Stimulated activated CD4-positive, alpha-beta T cell treated with anti-CD3 and anti-CD28 coated beads, Interleukin-4, amount 100 ng/mL, for 1 hour (primary cell): Measurements from ENCODE around the gene PMS2.
"Not testable (repeated sequence)": the region's sequence is repeated elsewhere in the genome, so short reads cannot be mapped to it uniquely, and the experiment has no call there.

Experiments used
- DNase-seq: peaks from one replicate; pipeline ENCODE4 v3.0.0-alpha.2; 2020

PMS2 gene

GRCh38 chr7:6015917-6016652, 7.2 kb upstream of the PMS2 start:
- no peak for DNase-seq

GRCh38 chr7:6012355-6013104, 3.7 kb upstream of the PMS2 start:
- no peak for DNase-seq

GRCh38 chr7:6011541-6011940, 2.7 kb upstream of the PMS2 start:
- no peak for DNase-seq

GRCh38 chr7:6010370-6010769, 1.5 kb upstream of the PMS2 start:
- DNase-seq, result not testable (repeated sequence)

DNA sequence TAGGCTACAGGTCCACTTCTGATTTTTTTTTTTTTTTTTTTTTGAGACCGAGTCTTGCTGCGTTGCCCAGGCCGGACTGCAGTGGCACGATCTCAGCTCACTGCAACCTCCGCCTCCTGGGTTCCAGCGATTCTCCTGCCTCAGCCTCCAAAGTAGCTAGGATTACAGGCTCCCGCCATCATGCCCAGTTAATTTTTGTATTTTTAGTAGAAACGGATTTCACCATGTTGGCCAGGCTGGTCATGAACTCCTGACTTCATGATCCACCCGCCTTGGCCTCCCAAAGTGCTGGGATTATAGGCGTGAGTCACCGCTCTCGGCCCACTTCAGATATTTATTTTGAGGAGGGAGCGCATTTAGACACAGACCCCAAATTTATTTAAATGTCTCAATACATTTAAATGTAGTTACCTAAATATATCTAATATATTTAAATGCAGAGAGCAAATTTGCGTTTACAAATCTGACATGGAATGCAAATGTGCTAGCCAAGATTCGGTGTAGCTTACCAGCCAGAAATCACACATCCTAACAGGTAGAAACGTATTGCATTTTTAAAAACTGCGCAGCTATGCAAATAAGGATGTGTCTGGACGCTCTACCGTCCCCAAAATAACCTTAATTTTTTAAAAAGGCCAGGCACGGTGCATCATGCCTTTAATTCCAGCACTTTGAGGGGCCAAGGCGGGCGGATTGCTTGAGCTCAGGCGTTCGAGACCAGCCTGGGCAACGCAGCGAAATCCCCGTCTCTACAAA, 836 bp downstream of the PMS2 start:
- DNase-seq, result not testable (repeated sequence)

- no peak for DNase-seq
Observed at GRCh38 chr7:6007386-6007785, 1.5 kb downstream of the PMS2 start.

DNA sequence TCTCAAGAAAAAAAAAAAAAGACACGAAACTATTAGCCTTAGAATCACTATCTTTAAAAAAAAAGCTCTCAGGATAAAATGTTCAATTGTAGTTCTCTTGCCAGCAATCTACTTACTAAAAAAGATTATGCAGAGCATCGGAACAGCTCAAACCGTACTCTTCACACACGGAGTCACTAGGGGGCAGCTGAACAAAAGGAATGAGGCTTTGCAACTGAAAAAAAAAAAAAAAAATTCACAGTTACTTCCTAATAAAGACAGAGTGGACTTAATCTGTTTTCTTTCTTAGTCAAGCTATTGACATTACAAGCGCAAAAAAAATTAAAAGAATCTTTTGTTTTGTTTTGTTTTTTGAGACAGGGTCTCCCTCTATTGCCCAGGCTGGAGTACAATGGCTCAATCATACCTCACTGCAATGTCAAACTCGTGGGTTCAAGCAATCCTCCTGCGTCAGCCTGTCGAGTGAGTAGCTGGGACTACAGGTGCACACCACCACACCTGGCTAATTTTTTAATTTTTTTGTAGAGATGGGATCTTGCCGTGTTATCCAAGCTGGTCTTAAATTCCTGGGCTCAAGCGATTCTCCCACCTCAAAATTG, 11.5 kb downstream of the PMS2 start:
- DNase-seq, result peak; percentile 27

GRCh38 chr7:5987061-5987460, 21.8 kb downstream of the PMS2 start:
- DNase-seq, result not testable (repeated sequence)

GRCh38 chr7:5979680-5980314, 29.1 kb downstream of the PMS2 start:
- not testable (repeated sequence) for DNase-seq

DNA sequence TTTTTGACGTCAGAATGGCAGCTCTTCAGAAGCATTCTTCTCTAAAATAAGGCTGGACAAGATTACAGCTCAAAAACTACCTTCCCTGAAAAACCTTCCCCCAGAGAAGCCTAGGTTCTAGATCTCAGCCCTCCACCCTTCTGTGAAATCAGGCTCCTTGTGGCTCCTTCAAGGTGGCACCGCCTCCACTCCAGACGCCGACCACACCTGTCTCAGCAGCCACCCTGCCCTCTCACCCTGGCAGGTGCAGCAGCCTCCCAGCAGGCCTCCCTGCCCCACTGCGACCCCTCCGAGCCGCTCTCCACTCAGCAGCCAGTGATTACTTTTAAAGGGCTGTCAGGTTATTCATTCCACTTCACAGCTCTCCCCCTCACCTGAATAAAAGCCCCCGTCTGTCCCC, 35.3 kb downstream of the PMS2 start:
- not testable (repeated sequence) for DNase-seq

GRCh38 chr7:5970347-5970911, 38.4 kb downstream of the PMS2 start, which contains the start of gene RSPH10B:
TSS of gene RSPH10B (minus strand) at chr7:5970689. CDS start at chr7:5967116, 3,573 bp downstream.
- DNase-seq, result not testable (repeated sequence)

DNA sequence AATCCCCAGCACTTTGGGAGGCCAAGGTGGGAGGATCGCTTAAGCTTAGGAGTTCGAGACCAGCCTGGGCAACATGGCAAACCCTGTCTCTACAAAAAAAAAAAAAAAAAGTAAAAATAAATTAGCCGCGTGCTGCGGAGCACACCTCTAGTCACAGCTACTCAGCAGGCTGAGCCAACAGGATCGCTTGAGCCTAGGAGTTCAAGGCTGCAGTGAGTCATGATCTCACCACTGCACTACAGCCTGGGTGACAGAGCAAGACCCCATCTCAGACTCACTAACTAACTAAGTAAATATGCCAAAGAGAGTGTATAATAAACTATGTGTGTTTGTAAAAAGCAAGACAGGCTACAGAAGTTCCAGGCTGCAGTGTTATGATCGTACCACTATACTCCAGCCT, 45.0 kb downstream of the PMS2 start:
- not testable (repeated sequence) for DNase-seq

DNA sequence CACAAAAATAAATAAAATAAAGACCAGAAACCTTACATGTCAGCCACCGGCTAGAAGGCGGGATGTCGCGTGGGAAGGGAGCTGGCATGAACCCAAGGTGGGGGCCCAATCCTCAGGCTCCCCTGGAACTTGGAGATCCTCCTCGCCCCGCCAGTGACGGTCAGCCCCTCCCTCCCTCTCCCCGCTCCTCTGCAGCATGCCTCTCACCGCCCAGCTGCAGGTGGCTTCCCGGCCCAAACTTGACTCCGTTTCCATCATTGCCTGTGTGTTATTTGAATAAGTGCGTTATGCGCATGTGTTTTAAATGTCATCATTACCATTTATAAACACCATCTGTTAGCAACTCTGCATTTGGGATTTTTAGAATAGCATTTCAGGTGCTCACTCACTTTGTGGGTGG, 45.6 kb downstream of the PMS2 start:
- not testable (repeated sequence) for DNase-seq

DNA sequence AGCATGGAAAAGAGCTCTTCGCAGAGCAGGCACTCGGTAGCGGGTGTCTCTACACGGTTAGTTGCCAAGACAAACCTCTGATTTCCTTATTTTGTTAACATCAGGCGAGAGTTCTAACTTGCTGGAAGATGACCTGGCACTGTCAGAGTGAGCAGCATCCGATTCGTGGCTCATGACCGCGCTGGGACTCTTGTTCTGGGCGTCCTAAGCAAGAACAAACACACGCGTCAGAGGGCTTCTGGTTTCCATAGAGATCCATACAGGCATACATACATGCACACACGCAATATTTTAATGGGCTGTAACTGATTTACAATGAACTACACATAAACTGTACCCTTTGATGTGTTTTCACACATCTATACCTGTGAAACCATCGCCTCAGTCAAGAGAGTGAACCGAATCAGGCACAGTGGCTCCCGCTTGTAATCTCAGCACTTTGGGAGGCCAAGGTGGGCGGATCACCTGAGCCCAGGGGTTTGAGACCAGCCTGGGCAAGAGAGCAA, 73.9 kb downstream of the PMS2 start:
- not testable (repeated sequence) for DNase-seq

- DNase-seq, result not testable (repeated sequence)
Observed at GRCh38 chr7:5931905-5932644, 76.8 kb downstream of the PMS2 start.

- not testable (repeated sequence) for DNase-seq
Observed at GRCh38 chr7:5931250-5931649, 77.6 kb downstream of the PMS2 start.

GRCh38 chr7:5930290-5930689, 78.6 kb downstream of the PMS2 start:
- DNase-seq, result not testable (repeated sequence)

DNA sequence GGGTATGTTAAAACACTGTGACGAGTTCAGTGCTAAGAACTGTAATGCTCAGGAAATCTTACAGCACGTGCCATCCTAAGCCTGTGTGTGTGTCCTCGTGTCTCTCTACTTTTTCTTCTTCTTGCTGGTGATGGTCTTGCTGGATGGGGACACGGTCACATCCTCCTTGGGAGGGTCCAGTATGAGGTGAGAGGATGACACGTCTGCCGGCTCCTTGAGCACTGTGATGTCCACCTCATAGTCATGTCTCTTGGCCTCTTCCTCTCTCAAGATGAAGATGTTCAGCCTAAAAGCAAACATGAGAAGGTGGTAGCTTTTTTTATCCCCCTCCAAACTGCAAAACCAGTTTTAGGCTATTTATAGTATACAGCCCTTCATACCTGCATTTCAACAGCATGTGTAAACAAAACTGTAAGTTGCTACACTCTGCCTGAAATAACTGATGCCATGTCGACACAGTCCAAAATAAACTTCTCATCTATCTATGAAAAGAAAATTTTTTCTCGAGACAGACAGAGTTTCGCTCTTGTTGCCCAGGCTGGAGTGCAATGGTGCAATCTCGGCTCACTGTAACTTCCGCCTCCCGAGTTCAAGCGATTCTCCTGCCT, 82.5 kb downstream of the PMS2 start:
- DNase-seq, result not testable (repeated sequence)

DNA sequence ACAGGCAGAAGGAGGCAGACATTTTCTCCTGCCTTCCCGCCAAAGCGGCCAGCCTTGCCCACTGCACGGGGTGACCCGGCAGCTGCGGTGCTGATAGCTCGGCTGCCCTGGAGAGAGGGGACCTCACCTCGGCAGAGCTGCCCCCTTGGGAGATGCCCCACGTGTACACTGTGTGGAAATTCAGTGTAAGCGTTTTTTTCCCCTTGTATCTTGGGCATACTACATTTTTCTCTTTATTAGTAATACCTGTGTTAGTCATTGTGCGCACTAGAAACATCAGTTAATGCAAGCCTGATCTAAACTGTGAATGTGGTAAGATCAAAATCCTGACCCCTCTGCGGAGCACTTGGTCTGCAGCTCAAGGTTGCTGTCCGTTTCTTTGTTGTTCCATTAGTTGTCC, 84.2 kb downstream of the PMS2 start:
- not testable (repeated sequence) for DNase-seq

GRCh38 chr7:5924180-5924579, 84.7 kb downstream of the PMS2 start:
- not testable (repeated sequence) for DNase-seq
